NCI-H2227 (cell line): Measurements from ENCODE around the gene RMRP.
A peak's percentile ranks its signal among the peaks of the same experiment; 100 is the strongest.
"Not testable (repeated sequence)": the region's sequence is repeated elsewhere in the genome, so short reads cannot be mapped to it uniquely, and the experiment has no call there.

ENCODE experiments used
- DNase-seq: peaks from one replicate; lab custom pipeline; 2025; ENCODE audit not compliant: unreplicated experiment; lab: John Stamatoyannopoulos, UW

RMRP gene

GRCh38 chr9:35646153-35646532, 11.7 kb downstream of the RMRP start:
- peak; percentile 51 for DNase-seq

- not testable (repeated sequence) for DNase-seq
These were observed 12.1 kb downstream of the RMRP start for GRCh38 chr9:35645736-35646135.

GRCh38 chr9:35643046-35643445, 14.8 kb downstream of the RMRP start:
- no peak for DNase-seq

- DNase-seq = not testable (repeated sequence)
These were observed 16.3 kb downstream of the RMRP start for GRCh38 chr9:35641478-35641877.

- not testable (repeated sequence) for DNase-seq
These were observed 17.4 kb downstream of the RMRP start for GRCh38 chr9:35640431-35640830.

- DNase-seq = no peak
These were observed 18.2 kb downstream of the RMRP start for GRCh38 chr9:35639631-35640030.

GRCh38 chr9:35639225-35639624, 18.6 kb downstream of the RMRP start:
- not testable (repeated sequence) for DNase-seq

GRCh38 chr9:35638751-35639150, 19.1 kb downstream of the RMRP start:
- not testable (repeated sequence) for DNase-seq

GRCh38 chr9:35637427-35637955, 20.3 kb downstream of the RMRP start:
- not testable (repeated sequence) for DNase-seq

GRCh38 chr9:35636877-35637246, 21.0 kb downstream of the RMRP start:
- DNase-seq = not testable (repeated sequence)

- no peak for DNase-seq
These were observed 21.5 kb downstream of the RMRP start for GRCh38 chr9:35636135-35636876.

- no peak for DNase-seq
These were observed 22.1 kb downstream of the RMRP start for GRCh38 chr9:35635730-35636129.

- DNase-seq = no peak
These were observed 28.2 kb downstream of the RMRP start for GRCh38 chr9:35629597-35629996.

- DNase-seq = no peak
These were observed 29.3 kb downstream of the RMRP start for GRCh38 chr9:35628389-35628991.

- DNase-seq = no peak
These were observed 30.2 kb downstream of the RMRP start for GRCh38 chr9:35627575-35627974.

GRCh38 chr9:35619800-35620158, 38.0 kb downstream of the RMRP start:
- DNase-seq = no peak

- DNase-seq = no peak
These were observed 38.7 kb downstream of the RMRP start for GRCh38 chr9:35618854-35619799.

- DNase-seq = no peak
These were observed 39.5 kb downstream of the RMRP start, which contains the start of gene CD72 for GRCh38 chr9:35618325-35618727. Gene CD72, minus strand, starts transcription at chr9:35618413. Its CDS starts 110 bp downstream, at chr9:35618303.

GRCh38 chr9:35617548-35617947, 40.3 kb downstream of the RMRP start:
- DNase-seq = no peak

GRCh38 chr9:35616681-35617459, 40.9 kb downstream of the RMRP start:
- DNase-seq = peak; percentile 27
